GM12878 (cell line): ENCODE results near the gene TRIM17. TPM values are rescaled to one million over a fixed set of nuclear protein-coding genes. Genes with fewer than 3 reads are reported as not detected.

Experiments used
- ATAC-seq: fragments of 200-7000 bp; cut with Tn5 transposase; 3 replicates; pipeline ENCODE4 v1.9.1; 2020; ENCODE audit warnings: mild to moderate bottlenecking, moderate library complexity
- BruUV-seq: library from RNA; stranded (reverse); fragments of 400-500 nt; replicated peaks from 2 replicates; lab custom pipeline; 2021; lab: Mats Ljungman, UMichigan
- CTCF ChIA-PET: fragments of 300-600 bp; sonication (Branson Sonifier 250); formaldehyde crosslinking; extraction: SDS; loops from one replicate; lab custom pipeline; 2021; ENCODE audit warnings: inconsistent platforms; lab: Yijun Ruan, JAX
- POLR2A ChIA-PET: fragments of 350-600 bp; formaldehyde crosslinking; extraction: SDS; loops from one replicate; lab custom pipeline; 2021; ENCODE audit warnings: inconsistent platforms; lab: Charles Lee
- RAD21 ChIA-PET: fragments of 300-600 bp; sonication (Branson Sonifier 250); formaldehyde crosslinking; loops from one replicate; lab custom pipeline; 2023; ENCODE audit warnings: antibody characterized with exemption; ENCODE audit not compliant: unreplicated experiment; lab: Charles Lee
- SMC1A ChIA-PET: fragments of 300-600 bp; sonication (Branson Sonifier 250); formaldehyde crosslinking; loops from one replicate; lab custom pipeline; 2023; ENCODE audit not compliant: unreplicated experiment, uncharacterized antibody; lab: Charles Lee
- DNase-seq: peaks from one replicate; pipeline ENCODE4 v3.0.0-alpha.2; 2011; ENCODE audit warnings: low read depth, low spot score
- FAIRE-seq: peaks from 3 replicates; lab custom pipeline; 2011; peaks lifted over from hg19 to GRCh38; lab: Jason Lieb, UNC
- H2AFZ ChIP-seq: 2 replicates; pipeline ENCODE4 v1.6.0; 2011; ENCODE audit warnings: low read depth, low read length, control low read depth; ENCODE audit not compliant: control insufficient read depth
- H3K27ac ChIP-seq: 2 replicates; pipeline ENCODE4 v1.5.1; 2011; ENCODE audit warnings: control low read depth; ENCODE audit not compliant: control insufficient read depth, insufficient read depth
- H3K27me3 ChIP-seq, 2 experiments: replicated peaks in 1 of 2; 2 replicates each; pipeline versions ENCODE4 v1.6.0 to v1.6.1; 2011; ENCODE audit warnings: low read length in 1 of 2; ENCODE audit not compliant: control insufficient read depth in 2 of 2, insufficient read depth in 2 of 2
- H3K36me3 ChIP-seq, 2 experiments: 2 replicates each; pipeline ENCODE4 v1.5.1; 2011; ENCODE audit warnings: low read length in 1 of 2; ENCODE audit not compliant: control insufficient read depth in 2 of 2, insufficient read depth in 2 of 2
- H3K4me1 ChIP-seq: 2 replicates; pipeline ENCODE4 v1.6.1; 2011; ENCODE audit warnings: mild to moderate bottlenecking, low read length, moderate library complexity, mixed read lengths; ENCODE audit not compliant: control insufficient read depth, insufficient read depth
- H3K4me2 ChIP-seq: 2 replicates; pipeline ENCODE4 v1.6.0; 2011; ENCODE audit warnings: control low read depth; ENCODE audit not compliant: control insufficient read depth, insufficient read depth
- H3K4me3 ChIP-seq: fragments of 200-600 bp; sonication (generic); 2 replicates; pipeline ENCODE4 v1.5.1; 2016
- H3K79me2 ChIP-seq: 2 replicates; pipeline ENCODE4 v1.6.0; 2011; ENCODE audit warnings: low read length; ENCODE audit not compliant: control insufficient read depth, insufficient read depth
- H3K9ac ChIP-seq: 2 replicates; pipeline ENCODE4 v1.8.0; 2011; ENCODE audit warnings: low read length, control low read depth, mixed read lengths; ENCODE audit not compliant: control insufficient read depth, insufficient read depth
- H3K9me3 ChIP-seq: replicated peaks from 3 replicates; pipeline ENCODE4 v1.5.1; 2011; ENCODE audit warnings: mild to moderate bottlenecking, low read length; ENCODE audit not compliant: control insufficient read depth, insufficient read depth
- H4K20me1 ChIP-seq: 2 replicates; pipeline ENCODE4 v1.6.0; 2011; ENCODE audit not compliant: control insufficient read depth, insufficient read depth
- ATF7 ChIP-seq: fragments of 450-650 bp; IDR thresholded peaks from 2 replicates; pipeline ENCODE4 v1.6.1; 2016; ENCODE audit warnings: low read depth, mild to moderate bottlenecking
- CUX1 ChIP-seq: IDR thresholded peaks from 2 replicates; pipeline ENCODE4 v1.6.1; 2012; ENCODE audit warnings: improper control_type of control experiment, low read depth, low read length; ENCODE audit not compliant: insufficient replicate concordance
- E2F4 ChIP-seq: IDR thresholded peaks from 2 replicates; pipeline ENCODE4 v1.6.1; 2012; ENCODE audit warnings: low read depth, low read length, improper control_type of control experiment
- JUNB ChIP-seq: IDR thresholded peaks from 2 replicates; pipeline ENCODE4 v1.6.1; 2016; ENCODE audit warnings: antibody characterized with exemption, mild to moderate bottlenecking
- KLF5 ChIP-seq: fragments of 450-650 bp; IDR thresholded peaks from 2 replicates; pipeline ENCODE4 v1.6.1; 2014; ENCODE audit warnings: mild to moderate bottlenecking; ENCODE audit not compliant: partially characterized antibody
- MLLT1 ChIP-seq: fragments of 450-650 bp; IDR thresholded peaks from 2 replicates; pipeline ENCODE4 v1.6.1; 2016; ENCODE audit warnings: mild to moderate bottlenecking
- PML ChIP-seq: IDR thresholded peaks from 2 replicates; pipeline ENCODE4 v1.6.1; 2012; ENCODE audit warnings: low read length, inconsistent platforms
- POLR2AphosphoS5 ChIP-seq: IDR thresholded peaks from 2 replicates; pipeline ENCODE4 v1.6.1; 2011; ENCODE audit warnings: mild to moderate bottlenecking, low read length, inconsistent platforms
- SIX5 ChIP-seq: IDR thresholded peaks from 2 replicates; pipeline ENCODE4 v1.6.1; 2011; ENCODE audit warnings: mild to moderate bottlenecking, low read depth, low read length, moderate library complexity; ENCODE audit not compliant: severe bottlenecking
- SMC3 ChIP-seq: IDR thresholded peaks from 2 replicates; pipeline ENCODE4 v1.6.1; 2011; ENCODE audit warnings: low read length, improper control_type of control experiment, borderline replicate concordance
- ZBTB40 ChIP-seq: fragments of 450-650 bp; IDR thresholded peaks from 2 replicates; pipeline ENCODE4 v1.6.1; 2016; ENCODE audit warnings: mild to moderate bottlenecking, moderate library complexity, borderline replicate concordance
- WGBS: methylation state at CpG from one replicate; pipeline ENCODE4 v1.1.6; 2016; ENCODE audit warnings: low lambda C conversion rate; ENCODE audit not compliant: insufficient replicate concordance, insufficient coverage; ENCODE audit errors: missing lambda C conversion rate; 5-methylcytosine and 5-hydroxymethylcytosine counted together
- in situ Hi-C: fragments of 300-500 bp; cut with MboI; formaldehyde crosslinking; loops from 9 replicates; pipeline ENCODE4 v1.14.3; 2018; ENCODE audit warnings: mixed read lengths
- intact Hi-C: fragments of 100-400 bp; cut with micrococcal nuclease; formaldehyde crosslinking; loops from one replicate; pipeline ENCODE4 v1.14.2; 2022; ENCODE audit not compliant: unreplicated experiment
- polyA plus RNA-seq, 11 experiments: library from polyadenylated mRNA; depleted of rRNA in 4 of 11; unstranded in 6 of 11; stranded (reverse) in 5 of 11; fragments of >200 nt; fragmentation: Nextera tagmentation in 4 of 11; fragmentation: Illumina TruSeq in 1 of 11; extraction: Ambion mirVana in 4 of 11; extraction: Trizol in 1 of 11; gene quantifications; 1 replicate in 1 of 11; 2 replicates in 10 of 11; pipeline versions ENCODE4 v1.2.1 to v1.2.3, GENCODE V29; 2011 to 2016; ENCODE audit warnings: inconsistent platforms in 2 of 11, missing spikeins in 2 of 11, low read depth in 1 of 11
- total RNA-seq, 4 experiments: library from RNA; depleted of rRNA in 3 of 4; stranded (reverse); fragments of >200 nt in 3 of 4; fragmentation: Illumina TruSeq in 1 of 4; extraction: Trizol in 1 of 4; gene quantifications; 2 replicates each; pipeline versions ENCODE4 v1.2.1 to v1.2.3, GENCODE V29; 2013 to 2021

TRIM17 gene
- total and polyA plus RNA-seq, 10 of the 15 experiments (the other 5 are each of a cell fraction or from before 2014, with no cell fraction given), result 0.16 to 0.32 TPM; not detected in 8

DNA sequence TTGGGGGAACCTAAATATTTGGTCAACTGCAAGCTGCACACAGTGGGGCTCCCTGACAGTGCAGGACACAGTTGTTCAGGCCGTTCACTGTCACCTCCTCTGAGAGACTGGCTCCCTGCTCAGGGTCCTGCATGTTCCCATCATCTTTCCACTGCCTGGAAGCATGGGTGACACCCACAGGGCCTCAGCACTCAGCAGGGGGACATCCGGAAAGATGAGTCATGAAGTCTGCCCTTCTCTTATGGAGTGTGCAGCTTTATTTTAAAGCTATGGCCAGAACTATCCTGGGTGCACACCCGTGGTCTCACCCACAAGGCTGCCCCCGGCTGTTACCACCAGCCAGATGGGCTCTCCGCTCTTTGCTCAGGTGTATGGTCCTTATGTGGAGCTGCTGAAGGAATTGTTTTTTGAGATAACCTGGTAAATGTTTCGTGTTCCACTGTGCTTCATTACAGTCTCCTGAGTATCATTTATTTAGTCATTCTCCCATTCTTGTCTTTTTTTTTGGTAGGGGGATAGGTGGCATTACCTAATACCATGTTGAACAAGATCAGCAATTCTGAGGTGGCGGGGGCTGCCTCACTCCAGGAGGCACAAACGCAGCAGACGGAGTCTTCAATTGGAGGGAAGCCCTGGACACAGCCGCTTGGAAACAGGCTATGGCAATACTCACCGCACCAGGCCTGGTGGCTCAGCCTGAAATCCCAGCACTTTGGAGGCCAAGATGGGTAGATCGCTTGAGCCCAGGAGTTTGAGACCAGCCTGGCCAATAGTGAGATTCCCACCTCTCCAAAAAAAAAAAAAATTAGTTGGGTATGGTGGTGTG, 24.3 kb downstream of the TRIM17 start:
- Histone ChIP-seq H3K4me2 (no peak overlapping the region), H3K27ac (no peak overlapping the region), H4K20me1 (no peaks in the 10 kb centered on the region), H2AFZ (no peak overlapping the region), H3K9me3 (no peaks in the 10 kb centered on the region), H3K36me3 (peaks cover 6 to 16% of the 10 kb centered on the region in 2 experiments; a peak in 3 of 4 replicates), H3K79me2 (no peaks in the 10 kb centered on the region), H3K4me1 (no peaks in the 10 kb centered on the region), H3K27me3 (no peaks in the 10 kb centered on the region), H3K9ac (no peak overlapping the region), H3K4me3 (no peak overlapping the region)
- ATAC-seq (no peak; the same call in 2 of the 3 replicates), DNase-seq (no peak), FAIRE-seq (no peak)
- RAD21 ChIA-PET, result no interaction called here
- BruUV-seq, result no TSS peak
- SMC1A ChIA-PET, result no interaction called here
- WGBS, result 89% methylated on average over 12 of the region's 12 CpGs
- intact Hi-C loops (no loop called here), in situ Hi-C loops (no loop called here)
- POLR2A ChIA-PET, result no interaction called here
- CTCF ChIA-PET, result no interaction called here
- TF ChIP-seq E2F4 (no peak), ZBTB40 (no peak), SIX5 (no peak), CUX1 (no peak), PML (no peak), JUNB (no peak), ATF7 (no peak), SMC3 (no peak), KLF5 (no peak), POLR2AphosphoS5 (no peak), MLLT1 (no peak)
